Activated T-cell treated with anti-CD3 and anti-CD28 coated beads for 24 hours (primary cell): Measurements from ENCODE around the gene ZFYVE16.
"Not testable (repeated sequence)": the region's sequence is repeated elsewhere in the genome, so short reads cannot be mapped to it uniquely, and the experiment has no call there.

Experiments used
- DNase-seq: peaks from one replicate; pipeline ENCODE4 v3.0.0-alpha.2; 2020; ENCODE audit warnings: low read depth

The ZFYVE16 gene

GRCh38 chr5:80407735-80408483 is at the start of gene ZFYVE16:
ZFYVE16 (plus strand) TSS chr5:80408064; CDS start chr5:80434148, 26,084 bp downstream.
- peak; percentile 94 for DNase-seq

DNA sequence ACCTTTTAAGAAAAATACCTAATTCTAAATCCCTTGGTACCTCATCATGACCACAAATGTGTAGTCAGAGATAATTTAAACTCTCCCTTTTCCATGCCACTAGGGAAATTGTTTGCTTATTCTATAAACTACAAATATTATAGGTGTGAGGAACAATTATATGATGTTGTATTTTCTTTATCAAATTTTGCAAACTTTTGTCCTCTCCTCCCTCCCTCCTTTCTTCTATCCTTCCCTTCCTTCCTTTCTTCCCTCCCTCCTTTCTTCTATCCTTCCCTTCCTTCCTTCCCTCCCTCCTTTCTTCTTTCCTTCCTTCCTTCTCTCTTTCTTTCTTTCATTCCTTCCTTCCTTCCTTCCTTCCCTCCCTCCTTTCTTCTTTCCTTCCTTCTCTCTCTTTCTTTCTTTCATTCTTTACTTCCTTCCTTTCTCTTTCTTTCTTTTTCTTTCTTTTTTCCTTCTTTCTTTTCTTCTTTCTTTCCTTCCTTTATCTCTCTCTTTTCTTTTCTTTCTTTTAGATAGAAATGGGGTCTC is 46.9 kb upstream of the ZFYVE16 start:
- DNase-seq = no peak

- no peak for DNase-seq
Observed at GRCh38 chr5:80364892-80365291, 43.0 kb upstream of the ZFYVE16 start.

DNA sequence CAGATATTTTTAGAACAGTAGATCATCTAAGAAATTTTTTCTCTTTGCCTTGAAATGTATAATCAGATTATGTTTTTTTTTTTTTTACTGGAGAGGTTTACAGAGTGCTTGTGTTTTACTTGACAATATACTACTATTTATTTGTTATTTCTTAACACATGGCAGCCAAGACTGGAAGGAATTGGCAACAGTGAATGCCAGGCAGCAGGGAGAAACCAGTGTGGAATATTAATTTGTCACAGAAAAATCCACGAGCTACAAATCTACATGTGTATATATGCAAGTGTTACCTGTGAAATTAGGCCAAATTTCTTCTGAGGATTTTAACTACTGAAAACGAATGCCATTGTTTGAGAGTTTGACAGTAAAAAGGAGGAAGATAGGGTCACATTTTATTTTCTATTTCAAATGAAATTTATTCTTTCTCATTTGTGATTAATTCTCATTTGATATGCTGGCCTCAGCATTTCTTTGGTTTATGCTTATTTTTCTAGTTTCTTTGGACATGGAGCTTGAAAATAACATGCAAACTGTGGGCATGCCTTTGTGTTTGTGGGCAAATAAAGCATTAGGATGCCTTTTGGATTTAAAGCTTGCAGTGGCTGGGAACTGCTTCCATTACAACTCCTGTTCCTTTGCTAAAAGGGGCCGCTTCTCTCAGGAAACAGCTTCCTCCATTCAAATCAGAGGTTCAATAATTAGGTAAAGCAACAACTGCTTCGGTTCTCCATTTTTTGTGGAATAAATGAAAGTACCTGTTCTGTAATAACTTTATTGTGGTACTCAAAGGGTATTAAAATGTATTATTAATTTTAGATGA is 39.0 kb upstream of the ZFYVE16 start:
- no peak for DNase-seq

GRCh38 chr5:80369521-80369920 is 38.3 kb upstream of the ZFYVE16 start:
- DNase-seq = no peak

DNA sequence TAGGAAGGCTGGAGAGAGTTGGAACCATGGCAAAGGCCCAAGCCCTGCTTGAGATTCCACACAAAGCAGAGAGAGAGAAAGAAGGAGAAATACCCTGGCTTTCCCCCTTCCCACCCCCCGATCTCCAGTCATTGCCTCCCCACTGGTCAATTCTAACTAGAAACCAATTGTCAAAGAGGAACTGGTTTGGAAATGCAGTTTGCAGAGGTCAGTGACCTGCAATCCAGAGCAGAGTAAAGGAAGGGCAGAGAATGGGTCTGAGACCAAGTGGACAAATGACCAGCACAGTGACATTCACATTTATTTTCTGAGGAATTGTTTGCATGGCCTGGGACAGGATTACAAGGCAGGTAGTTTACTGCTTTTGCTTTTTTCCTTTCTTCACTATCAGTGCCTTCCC is 37.5 kb upstream of the ZFYVE16 start:
- DNase-seq = no peak

GRCh38 chr5:80372780-80373179 is 35.1 kb upstream of the ZFYVE16 start:
- no peak for DNase-seq

GRCh38 chr5:80374188-80374587 is 33.7 kb upstream of the ZFYVE16 start:
- DNase-seq = no peak

DNA sequence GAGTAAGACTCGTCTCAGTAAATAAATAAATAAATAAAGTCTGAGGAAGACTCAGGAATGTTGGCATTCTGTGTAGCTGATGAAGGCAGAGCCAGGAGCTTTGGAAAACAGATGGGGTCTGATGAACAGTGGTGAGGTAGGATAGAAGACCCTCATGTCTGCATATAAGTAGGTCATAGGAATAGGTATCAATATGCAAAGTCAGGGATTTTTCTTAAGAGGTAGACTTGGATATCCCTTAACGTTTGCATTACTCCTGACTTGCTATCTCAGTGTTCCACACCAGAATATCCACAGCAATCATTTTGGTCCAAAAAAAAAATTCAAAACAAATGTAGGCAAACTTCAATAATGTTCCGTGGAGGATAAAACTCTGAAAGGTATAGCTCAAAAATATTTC is 31.3 kb upstream of the ZFYVE16 start:
- DNase-seq = no peak

- no peak for DNase-seq
Observed at GRCh38 chr5:80382488-80382887, 25.4 kb upstream of the ZFYVE16 start.

- DNase-seq = no peak
Observed at GRCh38 chr5:80387063-80387768, 20.6 kb upstream of the ZFYVE16 start.

DNA sequence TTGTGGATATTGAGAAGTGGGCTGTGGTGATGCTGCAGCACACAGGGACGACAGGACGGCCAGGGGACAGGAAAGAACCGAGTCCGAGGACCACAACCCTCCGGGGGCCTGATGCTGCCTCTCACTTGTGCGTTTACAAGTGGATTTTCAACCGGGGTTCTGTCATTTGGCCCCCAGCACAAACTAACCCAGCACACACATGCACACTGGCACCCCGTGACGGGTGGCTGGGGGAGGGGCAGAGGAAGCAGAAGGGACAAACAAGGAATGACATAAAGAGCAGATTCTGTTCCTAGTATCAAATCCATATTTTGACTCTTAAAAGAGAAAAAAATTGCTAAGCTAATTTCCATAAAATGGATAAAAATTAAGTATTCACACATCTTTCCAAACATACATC is 18.3 kb upstream of the ZFYVE16 start:
- DNase-seq = no peak

DNA sequence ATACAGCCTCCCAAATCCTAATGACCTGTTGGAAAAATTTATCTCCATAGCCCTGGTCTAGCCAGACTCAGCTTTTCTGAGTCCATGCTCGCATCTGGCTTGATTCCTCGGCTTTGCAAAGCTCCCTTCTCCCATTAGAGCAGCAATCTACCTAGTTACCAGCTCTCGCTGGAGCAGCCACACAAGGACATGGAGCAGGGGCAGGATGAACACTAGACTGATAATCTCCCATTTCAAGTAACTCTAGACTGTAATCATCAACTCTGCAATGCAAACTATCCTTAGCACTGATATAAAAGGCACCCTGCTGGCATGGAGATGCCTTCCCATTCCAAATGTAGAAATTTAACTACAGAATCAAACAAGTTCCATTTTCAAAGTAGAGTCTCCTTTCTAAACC is 17.5 kb upstream of the ZFYVE16 start:
- DNase-seq = not testable (repeated sequence)

- not testable (repeated sequence) for DNase-seq
Observed at GRCh38 chr5:80391267-80391666, 16.6 kb upstream of the ZFYVE16 start.

- DNase-seq = no peak
Observed at GRCh38 chr5:80399526-80400239, 8.2 kb upstream of the ZFYVE16 start.

DNA sequence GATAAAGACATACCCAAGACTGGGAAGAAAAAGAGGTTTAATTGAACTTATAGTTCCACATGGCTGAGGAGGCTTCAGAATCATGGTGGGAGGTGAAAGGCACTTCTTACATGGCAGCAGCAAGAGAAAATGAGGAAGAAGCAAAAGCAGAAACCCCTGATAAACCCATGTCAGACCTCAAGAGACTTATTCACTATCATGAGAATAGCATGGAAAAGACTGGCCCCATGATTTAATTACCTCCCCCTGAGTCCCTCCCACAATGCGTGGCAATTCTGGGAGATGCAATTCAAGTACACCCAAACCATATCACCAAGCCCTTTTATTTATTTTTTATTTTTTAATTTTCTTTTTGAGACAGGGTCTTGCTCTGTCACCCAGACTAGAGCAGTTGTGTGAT is 7.5 kb upstream of the ZFYVE16 start:
- not testable (repeated sequence) for DNase-seq

- DNase-seq = no peak
Observed at GRCh38 chr5:80403782-80404181, 4.1 kb upstream of the ZFYVE16 start.

DNA sequence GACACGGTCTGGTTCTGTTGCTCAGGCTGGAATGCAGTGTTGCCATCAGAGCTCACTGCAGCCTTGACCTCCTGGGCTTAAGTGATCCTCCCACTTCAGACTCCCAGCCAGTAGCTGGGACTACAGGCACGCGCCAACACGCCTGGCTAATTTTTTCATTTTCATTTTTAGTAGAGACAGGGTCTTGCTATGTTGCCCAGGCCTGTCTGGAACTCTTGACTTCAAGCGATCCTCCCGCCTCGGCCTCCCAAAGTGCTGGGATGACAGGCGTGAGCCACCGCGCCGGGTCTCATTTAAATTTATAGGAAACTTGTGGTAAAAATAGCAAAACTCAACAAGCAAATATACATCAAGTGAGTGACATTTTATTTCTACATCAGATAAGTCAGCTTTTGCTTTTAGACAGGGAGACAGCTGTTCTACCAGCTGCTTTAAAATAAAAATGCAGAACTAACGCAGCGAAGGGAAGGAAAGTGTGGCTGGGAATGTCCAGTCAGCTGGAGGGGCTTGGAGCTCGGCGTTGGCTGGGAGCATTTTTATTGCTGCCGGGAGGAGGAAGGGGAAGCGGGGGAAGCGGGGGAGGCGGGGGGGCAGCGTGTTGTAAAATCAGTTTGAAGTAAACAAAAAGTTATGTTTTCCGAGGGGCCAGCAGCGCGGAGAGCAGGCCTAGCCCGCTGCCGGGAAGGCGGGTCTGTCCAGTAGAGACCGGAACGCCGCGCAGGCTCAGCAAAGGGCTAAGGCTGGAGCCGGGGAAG is 707 bp upstream of the ZFYVE16 start:
- no peak for DNase-seq

GRCh38 chr5:80408484-80409366 is 861 bp downstream of the ZFYVE16 start:
- DNase-seq = peak; percentile 48

GRCh38 chr5:80409367-80409966 is 1.6 kb downstream of the ZFYVE16 start:
- DNase-seq = no peak
